GM10248 (cell line): ENCODE data around the gene KLF13.

ENCODE experiments used
- CTCF ChIA-PET: fragments of 300-600 bp; sonication (Branson Sonifier 250); formaldehyde crosslinking; extraction: SDS; loops from one replicate; lab custom pipeline; 2021; ENCODE audit warnings: antibody characterized with exemption; lab: Yijun Ruan, JAX
- POLR2A ChIA-PET: fragments of 350-650 bp; sonication (Branson Sonifier 250); formaldehyde crosslinking; extraction: SDS; loops from one replicate; lab custom pipeline; 2020; ENCODE audit warnings: antibody characterized with exemption; lab: Yijun Ruan, JAX
- DNase-seq: peaks from one replicate; pipeline ENCODE4 v3.0.0; 2012; ENCODE audit errors: extremely low spot score
- CTCF ChIP-seq: IDR thresholded peaks from 2 replicates; pipeline ENCODE4 v1.5.1; 2012; ENCODE audit warnings: mild to moderate bottlenecking, low read depth; ENCODE audit errors: extremely low read depth, missing control alignments, control extremely low read depth

KLF13 gene

GRCh38 chr15:31298707-31299172 is 27.9 kb upstream of the KLF13 start:
- CTCF ChIA-PET = interaction anchor here (1.1 to 1.4 kb wide), 2 partner anchors 25 to 63 kb away, joined by 3 to 4 read pairs; no protein-coding TSS in a partner anchor
- POLR2A ChIA-PET = no interaction called here
- no peak for TF ChIP-seq CTCF
- DNase-seq = no peak

GRCh38 chr15:31300208-31300661 is 26.4 kb upstream of the KLF13 start:
- ChIA-PET CTCF (interaction anchor here (1.1 to 1.5 kb wide), 4 partner anchors 10 to 15 kb away, joined by 3 to 4 read pairs (median 3); no protein-coding TSS in a partner anchor), POLR2A (no interaction called here)
- TF ChIP-seq CTCF = no peak
- no peak for DNase-seq

GRCh38 chr15:31300981-31301672 is 25.5 kb upstream of the KLF13 start:
- no peak for TF ChIP-seq CTCF
- ChIA-PET POLR2A (no interaction called here), CTCF (interaction anchor here (1.1 to 1.5 kb wide), 3 partner anchors 10 to 16 kb away, joined by 3 to 4 read pairs (median 3); no protein-coding TSS in a partner anchor)
- DNase-seq = no peak

- no peak for DNase-seq
- ChIA-PET CTCF (interaction anchor here (1.1 to 1.5 kb wide), 2 partner anchors 9 to 17 kb away, joined by 3 to 4 read pairs; no protein-coding TSS in a partner anchor), POLR2A (no interaction called here)
- no peak for TF ChIP-seq CTCF
These were observed 25.0 kb upstream of the KLF13 start for GRCh38 chr15:31301673-31301990.

- ChIA-PET POLR2A (no interaction called here), CTCF (interaction anchor here (1.6 kb wide), 1 partner anchor 18 kb away, joined by 3 read pairs; no protein-coding TSS in a partner anchor)
- DNase-seq = no peak
- no peak for TF ChIP-seq CTCF
These were observed 24.5 kb upstream of the KLF13 start for GRCh38 chr15:31302029-31302657.
